Fibroblast of lung (primary cell): ENCODE measurements around the gene GLB1L.

ENCODE experiments used
- CTCF ChIP-seq, 2 donors: IDR thresholded peaks in 1 of 2; conservative IDR thresholded peaks in 1 of 2; 1 replicate in 1 of 2; 2 replicates in 1 of 2; pipeline ENCODE4 v1.5.1; 2011 to 2012; ENCODE audit warnings: low read length in 2 of 2, control low read depth in 1 of 2, inconsistent platforms in 1 of 2, low read depth in 1 of 2, mild to moderate bottlenecking in 1 of 2
- EZH2 ChIP-seq: IDR thresholded peaks from 2 replicates; pipeline ENCODE4 v1.5.1; 2012; ENCODE audit warnings: low read length, control low read depth, mild to moderate bottlenecking; ENCODE audit errors: missing control alignments

GRCh38 chr2:219214141-219214540 lies 31.1 kb downstream of the GLB1L start:
- TF ChIP-seq CTCF (conservative IDR thresholded peaks at IDR 0.05 in 1 of 2, IDR thresholded peaks at IDR 0.05 in 1 of 2; ENCODE audit: low read depth in 1 of 2, low read length in 2 of 2) = no peak
- TF ChIP-seq EZH2 = no peak
